GM19238 (cell line): Measurements from ENCODE around the gene ZNF134.
A peak's percentile ranks its signal among the peaks of the same experiment; 100 is the strongest.

Source experiments
- DNase-seq: peaks from one replicate; pipeline ENCODE4 v3.0.0; 2011; ENCODE audit warnings: low spot score; ENCODE audit not compliant: insufficient read length

Gene ZNF134

DNA sequence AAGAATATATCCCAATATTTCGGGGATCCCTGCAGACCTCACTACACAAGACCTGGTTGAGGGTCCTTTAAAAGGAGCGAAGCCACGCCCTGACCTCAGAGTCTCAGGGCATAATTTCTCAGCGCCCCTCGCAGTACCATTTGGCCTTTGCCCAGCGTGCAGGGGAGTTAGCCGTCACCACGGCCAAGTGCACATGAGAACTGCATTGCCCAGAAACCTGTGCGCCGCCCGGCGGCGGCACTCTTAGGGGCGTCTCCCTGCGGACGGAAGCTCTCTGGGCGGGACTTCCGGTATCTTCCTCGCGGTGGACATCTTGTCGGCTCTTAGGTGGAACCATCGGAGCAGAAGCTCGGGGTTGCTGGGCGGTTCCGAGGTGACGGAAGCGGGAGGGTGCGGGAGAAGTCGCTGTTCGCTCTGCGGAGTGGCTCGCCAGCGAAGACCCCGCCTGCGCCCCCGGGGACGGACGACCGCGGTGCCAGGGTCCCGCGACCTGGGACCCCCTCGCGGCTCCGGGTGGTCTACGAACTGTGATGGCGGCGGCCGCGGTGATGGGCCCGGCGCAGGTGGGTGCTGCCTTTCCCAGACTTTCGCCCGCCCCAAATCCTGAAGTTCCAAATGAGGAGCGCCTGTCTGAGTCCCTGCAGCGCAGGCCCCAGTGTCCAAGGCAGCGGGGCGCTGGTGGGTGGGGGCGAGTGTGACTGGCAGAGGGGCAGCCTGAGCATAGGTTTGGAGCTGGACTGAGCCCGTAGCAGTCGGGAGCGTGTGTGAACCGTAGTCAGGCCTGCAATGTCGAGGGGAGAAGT lies at the start of gene ZNF134:
Gene ZNF134, plus strand, starts transcription at position 302 of the 803 bp plus-strand sequence. CDS start 5,227 bp downstream, outside the sequence.
- DNase-seq: peak; percentile 92

- no peak for DNase-seq
Measured at GRCh38 chr19:57566396-57567265, 47.4 kb upstream of the ZNF134 start.

DNA sequence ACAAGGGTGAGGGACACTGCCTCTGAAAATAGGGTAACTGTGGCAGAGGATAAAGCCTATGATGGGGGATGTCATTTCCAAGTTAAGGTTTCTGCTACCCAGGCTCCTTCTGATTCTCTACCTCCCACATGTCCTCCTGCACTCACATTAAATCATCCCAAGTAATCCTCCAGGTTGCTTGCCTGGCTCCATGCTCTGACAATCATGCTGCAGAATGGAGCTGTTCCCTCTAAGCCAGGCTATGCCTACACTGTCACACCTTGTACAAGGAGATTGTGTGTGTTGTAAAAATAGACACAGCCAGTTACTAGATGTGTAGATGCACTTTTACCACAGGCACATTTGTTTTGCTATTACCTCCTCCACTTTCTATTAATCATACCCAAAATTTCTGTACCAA lies 43.3 kb upstream of the ZNF134 start:
- no peak for DNase-seq

DNA sequence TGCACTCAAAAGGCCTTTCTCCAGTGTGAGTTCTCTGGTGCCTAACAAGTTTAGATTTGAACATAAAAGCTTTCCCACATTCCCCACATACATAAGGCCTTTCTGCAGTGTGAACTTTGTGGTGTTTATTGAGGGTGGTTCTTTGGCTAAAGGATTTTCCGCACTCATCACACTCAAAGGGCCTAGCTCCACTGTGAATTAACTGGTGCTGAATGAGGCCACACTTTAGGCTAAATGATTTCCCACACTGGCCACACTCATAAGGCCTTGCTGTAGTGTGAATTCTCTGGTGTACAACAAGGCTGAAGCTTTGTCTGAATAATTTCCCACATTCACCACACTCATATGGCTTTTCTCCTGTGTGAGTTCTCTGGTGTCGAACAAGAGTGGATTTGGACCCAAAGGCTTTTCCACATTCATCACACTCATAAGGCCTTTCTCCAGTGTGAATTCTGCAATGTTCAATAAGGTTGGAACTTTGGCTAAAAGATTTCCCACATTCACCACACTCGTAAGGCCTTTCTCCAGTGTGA lies 41.6 kb upstream of the ZNF134 start:
- DNase-seq: no peak

DNA sequence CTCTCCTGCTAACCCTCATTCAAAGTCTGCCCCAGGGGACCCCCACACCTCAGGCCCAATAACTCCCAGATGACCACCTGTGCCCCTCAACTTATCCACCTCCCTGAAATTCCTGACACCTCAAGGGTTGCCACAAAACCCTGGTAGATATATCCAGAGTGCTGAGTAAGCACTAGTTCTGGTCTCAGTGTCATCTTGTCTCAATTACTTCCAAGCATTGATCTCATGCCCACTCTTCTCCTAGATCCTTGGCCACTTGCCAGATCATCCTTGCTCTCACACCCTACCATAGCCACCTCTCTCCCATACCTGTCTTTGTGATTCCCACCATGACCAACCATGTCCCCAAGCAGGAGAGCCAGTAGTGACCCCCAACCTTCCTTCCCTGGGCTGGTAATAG lies 37.4 kb upstream of the ZNF134 start:
- DNase-seq: no peak

- peak; percentile 90 for DNase-seq
Measured at GRCh38 chr19:57578487-57579205, 35.4 kb upstream of the ZNF134 start, which contains the start of gene ZNF416. ZNF416 (minus strand) TSS chr19:57578911; CDS start chr19:57578704, 207 bp downstream.

DNA sequence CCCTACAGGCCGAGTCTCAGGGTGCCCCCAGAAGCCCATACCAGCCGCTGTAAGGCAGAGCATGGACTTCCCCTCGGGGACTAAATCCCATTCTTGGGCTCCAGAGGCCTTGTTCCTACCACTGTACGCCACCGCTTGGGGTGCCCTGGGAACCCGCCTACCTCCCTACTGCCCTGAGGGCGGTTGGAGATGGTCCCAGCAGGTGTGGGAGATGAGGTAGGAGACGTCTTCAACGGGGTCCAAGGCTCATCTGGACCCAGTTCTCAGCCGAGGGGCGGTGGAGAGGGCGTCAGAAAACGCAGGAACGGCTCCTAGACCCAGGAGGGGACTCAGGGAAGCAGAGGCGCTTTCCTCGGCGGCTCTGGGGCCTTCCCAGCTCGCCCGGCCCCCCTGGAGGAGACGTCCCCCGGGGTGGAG lies 30.9 kb upstream of the ZNF134 start:
- no peak for DNase-seq

GRCh38 chr19:57583521-57584416 lies 30.3 kb upstream of the ZNF134 start, which contains the start of gene ZIK1:
ZIK1 (plus strand) TSS chr19:57584145; CDS start chr19:57584357, 212 bp downstream.
- DNase-seq: peak; percentile 96

- no peak for DNase-seq
Measured at GRCh38 chr19:57587529-57587928, 26.5 kb upstream of the ZNF134 start.

- no peak for DNase-seq
Measured at GRCh38 chr19:57599377-57599760, 14.7 kb upstream of the ZNF134 start.

- DNase-seq: peak; percentile 83
Measured at GRCh38 chr19:57599761-57600383, 14.2 kb upstream of the ZNF134 start, which contains the start of gene ZNF530. ZNF530 (plus strand) TSS chr19:57599885; CDS start chr19:57604346, 4,461 bp downstream.

DNA sequence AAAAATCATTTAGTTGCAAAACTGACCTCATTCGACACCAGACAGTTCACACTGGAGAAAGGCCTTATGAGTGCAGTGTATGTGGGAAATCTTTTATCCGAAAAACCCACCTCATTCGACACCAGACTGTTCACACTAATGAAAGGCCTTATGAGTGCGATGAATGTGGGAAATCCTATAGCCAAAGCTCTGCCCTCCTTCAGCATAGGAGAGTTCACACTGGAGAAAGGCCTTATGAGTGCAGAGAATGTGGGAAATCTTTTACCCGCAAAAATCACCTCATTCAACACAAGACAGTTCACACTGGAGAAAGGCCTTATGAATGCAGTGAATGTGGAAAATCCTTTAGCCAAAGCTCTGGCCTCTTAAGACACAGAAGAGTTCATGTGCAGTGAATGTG lies 7.1 kb upstream of the ZNF134 start:
- no peak for DNase-seq

DNA sequence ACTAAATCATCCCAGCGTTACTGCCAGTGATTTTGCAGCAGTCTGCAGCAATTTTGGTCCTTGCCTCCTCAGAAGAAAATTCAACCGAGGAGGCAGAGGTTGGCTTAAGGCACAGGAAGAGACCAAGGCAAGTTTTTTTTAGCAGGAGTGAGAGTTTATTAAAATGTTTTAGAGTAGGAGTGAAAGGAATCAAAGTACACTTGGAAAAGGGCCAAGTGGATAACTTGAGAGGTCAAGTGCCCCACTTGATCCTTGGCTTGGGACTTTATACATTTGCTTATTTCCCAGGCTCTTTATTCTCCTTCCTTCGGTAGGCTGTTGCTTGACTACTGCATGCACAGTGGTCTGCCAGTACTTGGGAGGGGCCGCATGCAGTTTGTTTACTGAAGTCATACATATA lies 2.9 kb upstream of the ZNF134 start:
- no peak for DNase-seq

- DNase-seq: no peak
Measured at GRCh38 chr19:57615346-57615745, 1.3 kb downstream of the ZNF134 start.

- no peak for DNase-seq
Measured at GRCh38 chr19:57620673-57621348, 6.8 kb downstream of the ZNF134 start.

DNA sequence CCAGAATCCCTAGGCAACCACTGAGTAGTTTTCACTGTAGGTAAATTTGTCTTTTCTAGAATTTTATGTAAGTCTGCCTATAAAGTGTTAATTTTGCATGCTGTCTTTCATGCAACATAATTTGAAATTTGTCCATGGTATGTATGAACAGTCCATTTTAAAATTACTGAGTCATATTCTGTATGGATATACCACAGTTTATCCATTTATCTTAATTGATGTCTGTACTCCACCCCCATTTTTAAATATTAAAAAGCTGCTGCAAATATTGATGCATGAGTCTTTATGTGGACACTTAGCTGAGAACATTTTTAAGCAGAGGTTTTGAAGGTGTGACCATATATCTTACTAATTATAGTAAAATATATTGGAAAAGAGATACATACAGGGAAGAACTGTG lies 9.0 kb downstream of the ZNF134 start:
- no peak for DNase-seq

GRCh38 chr19:57632987-57633831 lies 19.2 kb downstream of the ZNF134 start, which contains the start of gene ZNF211:
ZNF211 (plus strand) TSS chr19:57633168; CDS start chr19:57633347, 179 bp downstream.
- peak; percentile 86 for DNase-seq

GRCh38 chr19:57633832-57634131 lies 19.7 kb downstream of the ZNF134 start:
- no peak for DNase-seq
